DMS114 treated with DMSO at 0.1 percent for 48 hours (cell line): Measurements from ENCODE around the gene ESYT3.

Experiments
- DNase-seq: peaks from one replicate; lab custom pipeline; 2025; ENCODE audit not compliant: unreplicated experiment; lab: John Stamatoyannopoulos, UW

ESYT3 gene

GRCh38 chr3:138434276-138434874, at the start of gene ESYT3:
TSS of gene ESYT3 (plus strand) at chr3:138434616. CDS start at chr3:138434799, 183 bp downstream.
- DNase-seq: peak; percentile 12

- DNase-seq: no peak
Observed at GRCh38 chr3:138384976-138385375, 49.4 kb upstream of the ESYT3 start.

- DNase-seq: no peak
Observed at GRCh38 chr3:138389144-138389601, 45.2 kb upstream of the ESYT3 start.

GRCh38 chr3:138389841-138390581, 44.4 kb upstream of the ESYT3 start:
- no peak for DNase-seq

GRCh38 chr3:138390582-138390932, 43.9 kb upstream of the ESYT3 start:
- no peak for DNase-seq

- DNase-seq: no peak
Observed at GRCh38 chr3:138394156-138394555, 40.3 kb upstream of the ESYT3 start.

- no peak for DNase-seq
Observed at GRCh38 chr3:138394686-138395085, 39.7 kb upstream of the ESYT3 start.

- DNase-seq: no peak
Observed at GRCh38 chr3:138395865-138396751, 38.3 kb upstream of the ESYT3 start.

- no peak for DNase-seq
Observed at GRCh38 chr3:138396752-138397410, 37.5 kb upstream of the ESYT3 start.

- DNase-seq: no peak
Observed at GRCh38 chr3:138397983-138398382, 36.4 kb upstream of the ESYT3 start.

GRCh38 chr3:138398791-138399575, 35.4 kb upstream of the ESYT3 start:
- no peak for DNase-seq

- no peak for DNase-seq
Observed at GRCh38 chr3:138399766-138400165, 34.6 kb upstream of the ESYT3 start.

GRCh38 chr3:138400651-138401070, 33.8 kb upstream of the ESYT3 start:
- DNase-seq: no peak

- no peak for DNase-seq
Observed at GRCh38 chr3:138401834-138402233, 32.6 kb upstream of the ESYT3 start.

- DNase-seq: no peak
Observed at GRCh38 chr3:138404121-138404520, 30.3 kb upstream of the ESYT3 start.

- no peak for DNase-seq
Observed at GRCh38 chr3:138405001-138405400, 29.4 kb upstream of the ESYT3 start.

- DNase-seq: no peak
Observed at GRCh38 chr3:138405486-138405885, 28.9 kb upstream of the ESYT3 start.

GRCh38 chr3:138406606-138407005, 27.8 kb upstream of the ESYT3 start:
- DNase-seq: no peak

GRCh38 chr3:138407236-138407907, 27.0 kb upstream of the ESYT3 start:
- no peak for DNase-seq
